Measurements from ENCODE around the gene MMP2.
A peak's percentile ranks its signal among the peaks of the same experiment; 100 is the strongest.

Gene MMP2

DNA sequence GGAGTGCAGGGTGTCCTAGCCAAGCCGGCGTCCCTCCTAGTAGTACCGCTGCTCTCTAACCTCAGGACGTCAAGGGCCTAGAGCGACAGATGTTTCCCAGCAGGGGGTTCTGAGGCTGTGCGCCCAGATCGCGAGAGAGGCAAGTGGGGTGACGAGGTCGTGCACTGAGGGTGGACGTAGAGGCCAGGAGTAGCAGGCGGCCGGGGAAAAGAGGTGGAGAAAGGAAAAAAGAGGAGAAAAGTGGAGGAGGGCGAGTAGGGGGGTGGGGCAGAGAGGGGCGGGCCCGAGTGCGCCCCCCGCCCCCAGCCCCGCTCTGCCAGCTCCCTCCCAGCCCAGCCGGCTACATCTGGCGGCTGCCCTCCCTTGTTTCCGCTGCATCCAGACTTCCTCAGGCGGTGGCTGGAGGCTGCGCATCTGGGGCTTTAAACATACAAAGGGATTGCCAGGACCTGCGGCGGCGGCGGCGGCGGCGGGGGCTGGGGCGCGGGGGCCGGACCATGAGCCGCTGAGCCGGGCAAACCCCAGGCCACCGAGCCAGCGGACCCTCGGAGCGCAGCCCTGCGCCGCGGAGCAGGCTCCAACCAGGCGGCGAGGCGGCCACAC is at the start of gene MMP2:
Gene MMP2, plus strand, starts transcription at position 372 of the 603 bp plus-strand sequence. CDS start 282 bp downstream, outside the sequence.
- DNase-seq (ENCODE audit: low spot score) = peak; percentile 86

- no peak for DNase-seq (ENCODE audit: low spot score)
Observed at GRCh38 chr16:55433030-55433429, 46.0 kb upstream of the MMP2 start.

DNA sequence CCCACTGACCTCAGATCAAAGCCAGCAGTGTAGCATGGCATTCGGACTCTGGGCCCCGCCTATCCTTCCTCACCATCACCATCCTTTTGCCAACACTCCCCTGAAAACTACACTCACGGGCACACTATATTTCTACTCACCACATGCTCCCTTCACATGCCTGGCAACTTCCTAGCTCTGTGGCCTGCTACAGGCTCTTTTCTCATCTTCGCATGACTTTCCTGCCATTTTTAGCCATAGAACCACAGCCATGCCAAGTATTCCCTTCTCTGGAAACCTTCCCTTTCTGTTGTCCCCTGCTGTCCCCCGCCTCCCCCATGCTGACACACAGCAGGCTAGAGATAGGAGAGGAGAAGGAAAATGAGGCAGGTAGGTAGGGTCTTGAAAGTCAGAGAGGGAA is 45.5 kb upstream of the MMP2 start:
- DNase-seq (ENCODE audit: low spot score) = no peak

DNA sequence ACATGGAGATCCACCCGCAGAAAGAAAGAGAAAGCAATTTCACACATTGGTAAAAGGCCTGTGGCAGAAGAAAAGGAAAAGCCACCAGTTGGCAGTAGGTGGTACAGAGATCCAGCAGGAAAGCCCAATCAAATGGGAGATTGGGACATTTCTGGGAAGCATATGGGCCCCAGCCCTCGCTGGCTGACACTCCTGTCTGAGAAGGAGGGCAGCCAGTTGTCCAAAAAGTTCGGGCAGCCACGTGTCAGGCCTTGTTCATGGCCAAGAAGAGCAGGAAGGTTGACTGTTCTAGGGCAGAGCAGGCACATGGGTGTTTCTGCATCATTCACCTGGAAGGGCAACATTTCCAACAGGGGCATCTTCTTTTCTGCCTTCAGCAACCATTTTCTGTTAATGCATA is 45.0 kb upstream of the MMP2 start:
- no peak for DNase-seq (ENCODE audit: low spot score)

GRCh38 chr16:55435387-55435786 is 43.6 kb upstream of the MMP2 start:
- DNase-seq (ENCODE audit: low spot score) = no peak

GRCh38 chr16:55436587-55436986 is 42.4 kb upstream of the MMP2 start:
- no peak for DNase-seq (ENCODE audit: low spot score)

DNA sequence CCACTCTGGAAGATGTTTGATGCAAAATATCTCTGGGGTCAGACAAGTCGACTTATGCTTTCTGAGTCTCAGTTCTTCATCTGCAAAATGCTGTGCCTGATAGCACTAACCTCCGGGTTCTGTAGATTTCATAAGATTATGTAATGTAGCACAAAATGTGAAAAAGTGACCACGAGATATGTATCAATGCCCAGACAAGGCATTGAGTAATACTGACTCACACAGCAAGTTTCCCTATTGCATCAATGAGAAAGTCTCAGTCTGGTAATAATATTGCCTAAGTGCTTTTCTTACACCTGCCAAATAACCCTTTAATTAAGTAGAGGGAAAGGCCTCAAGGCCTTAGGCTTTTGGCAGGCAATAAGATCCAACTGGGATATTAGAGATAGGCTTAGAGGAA is 41.4 kb upstream of the MMP2 start:
- DNase-seq (ENCODE audit: low spot score) = peak; percentile 77

DNA sequence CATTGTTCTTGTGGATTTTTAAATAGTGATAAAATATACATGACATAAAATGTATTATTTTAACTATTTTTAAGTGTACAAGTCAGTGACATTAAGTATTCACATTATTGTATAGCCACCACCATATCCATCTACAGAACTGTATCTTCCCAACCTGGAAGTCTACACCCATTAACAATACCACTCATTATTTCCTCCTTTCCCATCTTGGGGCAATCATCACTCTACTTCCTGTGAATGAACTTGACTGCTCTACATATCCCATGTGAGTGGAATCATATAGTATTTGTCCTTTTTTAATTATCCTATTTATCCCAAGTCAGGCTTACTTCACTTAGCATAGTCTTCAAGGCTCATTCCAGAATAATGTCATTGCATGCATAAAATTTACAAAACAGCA is 40.7 kb upstream of the MMP2 start:
- DNase-seq (ENCODE audit: low spot score) = no peak

DNA sequence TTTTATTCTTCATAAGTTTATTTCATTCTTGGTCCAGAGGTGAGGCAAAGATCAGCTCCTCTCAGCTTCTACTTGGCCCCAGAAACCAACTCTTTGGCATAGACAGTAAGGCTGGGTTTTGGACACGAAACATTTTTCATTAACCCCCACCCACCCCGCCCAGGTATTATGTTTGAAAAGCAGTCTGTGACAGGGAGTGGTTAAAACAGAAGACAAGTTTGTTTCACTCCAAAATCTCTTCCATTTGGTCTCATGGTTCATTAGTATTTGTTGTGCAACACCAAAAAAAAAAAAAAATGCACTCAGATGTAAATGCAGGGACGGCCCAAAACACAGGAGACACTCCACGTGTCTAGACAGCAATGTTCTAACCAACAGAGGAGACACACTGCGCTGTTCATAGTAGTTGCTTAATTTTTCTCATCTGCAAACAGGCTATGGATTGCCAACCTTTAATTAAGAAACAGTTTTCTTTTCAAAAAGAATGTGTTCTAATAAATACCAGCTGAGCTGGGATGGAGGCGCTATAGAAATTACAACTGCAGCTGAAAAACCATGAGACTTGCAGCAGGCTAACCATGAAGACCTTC is 39.8 kb upstream of the MMP2 start:
- DNase-seq (ENCODE audit: low spot score) = peak; percentile 50

DNA sequence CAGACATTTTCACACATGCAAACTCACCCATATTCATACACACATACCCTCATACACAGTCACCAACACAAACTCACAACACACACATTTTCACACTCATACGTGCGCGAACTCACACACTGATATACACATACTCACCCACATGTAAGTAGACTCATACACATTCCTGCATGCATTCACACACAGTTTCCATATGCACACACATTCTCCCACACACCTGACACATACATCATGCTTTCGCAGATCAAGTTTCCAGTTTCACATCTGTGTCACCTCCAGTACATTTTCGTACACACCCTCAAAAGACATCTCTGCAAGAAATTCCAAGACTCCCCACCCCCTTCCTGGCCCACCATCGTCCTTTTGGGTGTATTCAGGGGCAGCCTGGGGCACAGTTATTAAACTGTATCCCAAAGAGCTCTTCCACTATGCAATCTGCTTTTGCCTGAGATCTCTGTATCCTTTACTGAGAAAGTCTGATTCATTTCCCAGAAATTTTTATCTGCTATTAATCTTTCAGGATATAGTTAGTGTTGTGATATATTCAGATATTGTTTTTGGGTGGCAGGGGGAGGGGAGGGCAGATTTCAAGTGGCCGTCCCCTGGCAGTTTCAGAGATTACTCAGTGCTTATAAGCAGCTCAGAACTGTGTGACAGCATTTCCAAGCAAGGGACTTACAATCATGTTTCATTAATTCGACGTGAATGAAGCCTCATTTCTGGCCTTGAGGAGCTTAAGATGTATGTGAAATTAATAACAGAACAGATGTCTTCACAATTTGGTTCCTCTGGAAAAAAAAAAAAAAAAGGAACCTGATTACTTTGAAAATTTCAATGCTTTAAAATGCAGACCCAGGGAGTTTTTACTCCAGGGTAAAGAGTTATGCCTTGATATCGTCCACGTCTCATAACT is 35.3 kb upstream of the MMP2 start:
- no peak for DNase-seq (ENCODE audit: low spot score)

GRCh38 chr16:55444754-55445485 is 34.1 kb upstream of the MMP2 start:
- no peak for DNase-seq (ENCODE audit: low spot score)

- no peak for DNase-seq (ENCODE audit: low spot score)
Observed at GRCh38 chr16:55447231-55447630, 31.8 kb upstream of the MMP2 start.

GRCh38 chr16:55452996-55453395 is 26.0 kb upstream of the MMP2 start:
- DNase-seq (ENCODE audit: low spot score) = no peak

DNA sequence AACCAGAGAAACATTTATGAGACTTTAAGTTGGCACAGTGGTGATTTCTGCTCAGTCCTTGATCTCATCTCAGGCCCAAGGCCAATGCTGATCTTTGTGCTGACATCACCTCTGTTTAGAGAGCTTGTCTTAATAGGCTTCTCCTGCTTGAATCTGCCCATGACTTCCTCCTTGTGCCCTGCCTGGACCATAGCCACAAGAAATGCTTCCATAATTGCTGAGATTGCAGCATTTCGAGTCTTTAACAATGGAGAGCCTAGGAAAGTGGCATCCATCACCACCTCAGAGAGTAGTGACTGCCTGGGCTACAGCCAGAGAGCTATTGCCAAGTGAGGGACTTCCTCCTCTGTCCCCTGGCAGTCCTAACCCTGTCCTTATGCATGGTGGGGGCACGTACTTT is 25.1 kb upstream of the MMP2 start:
- no peak for DNase-seq (ENCODE audit: low spot score)

GRCh38 chr16:55454861-55455260 is 24.1 kb upstream of the MMP2 start:
- no peak for DNase-seq (ENCODE audit: low spot score)

DNA sequence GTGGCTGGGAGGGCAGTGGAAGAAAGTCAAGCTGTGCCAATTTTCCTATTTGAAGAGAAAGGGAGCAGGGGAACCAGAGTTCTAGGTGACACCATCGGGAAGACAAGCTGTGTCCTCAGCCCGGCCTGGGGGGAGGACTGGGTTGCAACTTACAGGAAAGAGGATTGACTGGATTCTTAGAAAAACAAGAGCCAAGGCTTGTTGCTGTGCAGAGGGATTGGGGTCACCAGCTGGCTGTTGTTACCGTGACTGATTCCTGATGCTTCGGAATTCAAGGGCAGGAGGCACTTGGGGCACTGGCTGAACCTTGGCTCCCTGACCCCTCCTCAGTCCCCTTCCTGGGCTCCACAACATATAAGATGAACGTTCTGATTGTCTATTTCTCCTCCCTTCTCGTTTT is 16.8 kb upstream of the MMP2 start:
- no peak for DNase-seq (ENCODE audit: low spot score)

GRCh38 chr16:55464375-55464774 is 14.6 kb upstream of the MMP2 start:
- DNase-seq (ENCODE audit: low spot score) = no peak

DNA sequence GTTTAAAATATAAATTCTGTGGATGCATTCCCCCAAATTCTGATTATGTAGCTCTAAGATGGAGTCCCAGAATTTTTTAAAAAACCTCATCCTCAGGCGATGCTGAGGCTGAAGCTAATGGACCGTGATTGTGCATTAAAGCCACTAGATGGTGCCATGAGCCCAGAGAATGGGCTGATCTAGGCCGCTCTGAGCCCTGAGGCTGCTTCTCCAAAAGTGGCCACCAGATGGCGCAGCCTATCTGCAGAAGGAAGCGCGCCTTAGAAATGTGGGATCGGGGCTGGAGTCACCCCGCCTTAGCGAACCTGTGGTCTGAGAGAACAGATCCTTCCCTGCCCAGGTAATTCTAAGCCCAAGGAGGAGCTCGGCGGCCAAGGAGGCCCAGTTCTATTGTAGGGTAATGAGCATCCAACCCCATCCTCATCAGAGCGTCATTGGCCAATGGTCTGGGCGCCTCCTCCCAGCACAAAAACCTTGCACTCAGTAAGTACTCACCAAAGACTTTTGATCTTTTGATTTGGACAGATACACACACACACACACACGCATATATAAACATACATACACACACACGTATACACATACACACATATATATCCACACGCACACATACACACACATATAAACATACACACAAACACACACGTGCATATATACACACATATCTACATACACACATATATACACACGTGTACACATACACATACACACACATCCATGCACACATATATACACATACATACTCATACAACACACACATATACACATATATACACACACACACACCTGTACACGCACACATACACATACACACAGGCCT is 13.7 kb upstream of the MMP2 start:
- peak; percentile 88 for DNase-seq (ENCODE audit: low spot score)

- no peak for DNase-seq (ENCODE audit: low spot score)
Observed at GRCh38 chr16:55466209-55466608, 12.8 kb upstream of the MMP2 start.

GRCh38 chr16:55467898-55468297 is 11.1 kb upstream of the MMP2 start:
- DNase-seq (ENCODE audit: low spot score) = no peak

DNA sequence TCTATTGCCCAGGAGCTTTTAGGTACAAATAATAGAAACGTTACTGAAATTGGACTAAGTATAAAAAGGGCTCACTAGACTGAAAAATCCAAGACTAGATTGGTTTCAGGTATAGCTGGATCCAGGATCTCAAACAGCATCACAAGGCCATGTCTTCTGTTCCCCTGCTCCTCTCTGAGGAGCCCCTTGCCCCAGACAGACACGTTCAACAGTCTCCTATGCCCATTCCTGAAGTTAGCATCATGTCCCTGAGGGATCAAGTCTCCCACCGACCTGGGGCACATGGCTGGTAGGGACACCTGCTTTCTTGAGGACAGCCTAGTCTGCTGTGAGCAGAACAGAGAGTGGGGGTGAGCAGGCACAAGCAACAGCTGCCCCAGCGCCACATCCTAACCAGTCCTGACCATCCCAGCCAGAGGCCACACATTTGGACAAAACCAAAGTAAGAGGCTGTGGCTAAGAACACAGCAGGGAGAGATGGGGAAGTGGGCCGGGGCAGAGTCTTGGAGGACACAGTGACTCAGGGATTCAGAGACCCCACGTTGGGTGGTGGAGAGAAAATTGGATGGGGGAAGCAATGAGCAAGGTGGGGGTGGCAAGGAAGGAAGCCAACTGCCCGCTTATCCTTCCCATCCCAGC is 10.5 kb upstream of the MMP2 start:
- DNase-seq (ENCODE audit: low spot score) = no peak
